Measurements from ENCODE around the gene ALK.

Gene ALK

DNA sequence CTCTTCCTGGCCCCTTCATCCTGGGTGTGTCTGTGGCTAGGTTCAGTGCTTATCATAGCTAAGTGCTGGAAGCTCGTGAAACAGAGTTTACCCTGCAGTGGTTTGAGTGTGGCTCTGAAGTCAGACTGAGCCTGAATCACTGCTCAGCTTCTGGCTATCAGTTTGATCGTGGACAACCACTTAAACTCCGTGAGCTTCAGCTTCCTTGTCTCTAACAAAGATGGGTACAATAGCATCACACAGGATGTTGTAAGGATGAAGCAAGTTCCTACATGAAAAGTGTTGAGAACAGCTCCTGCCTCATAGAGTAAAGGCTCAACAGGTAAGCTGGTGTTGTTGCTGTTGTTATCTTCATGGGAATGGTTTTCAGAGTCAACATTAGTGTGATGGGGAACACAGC is 595.8 kb downstream of the ALK start:
- Histone ChIP-seq H3K27me3 (ENCODE audit: low read depth, low read length) (peaks cover 41% of the 10 kb centered on the region), H3K4me3 (ENCODE audit: low read length) (no peak overlapping the region), H3K9me3 (ENCODE audit: insufficient read depth, low read length) (no peaks in the 10 kb centered on the region), H3K4me2 (ENCODE audit: low read length) (no peak overlapping the region), H3K27ac (ENCODE audit: low read length) (no peak overlapping the region), H2AFZ (ENCODE audit: low read depth, low read length) (no peak overlapping the region), H3K4me1 (ENCODE audit: low read length) (no peaks in the 10 kb centered on the region), H3K79me2 (ENCODE audit: low read length) (no peaks in the 10 kb centered on the region), H4K20me1 (ENCODE audit: insufficient read depth, low read length) (no peaks in the 10 kb centered on the region), H3K36me3 (replicated peaks; ENCODE audit: low read depth, low read length) (no peaks in the 10 kb centered on the region), H3K9ac (ENCODE audit: low read length) (no peak overlapping the region)
- TF ChIP-seq EZH2phosphoT487 (IDR thresholded peaks at IDR 0.05; ENCODE audit: low read depth): no peak
- TF ChIP-seq, protein P1, sequence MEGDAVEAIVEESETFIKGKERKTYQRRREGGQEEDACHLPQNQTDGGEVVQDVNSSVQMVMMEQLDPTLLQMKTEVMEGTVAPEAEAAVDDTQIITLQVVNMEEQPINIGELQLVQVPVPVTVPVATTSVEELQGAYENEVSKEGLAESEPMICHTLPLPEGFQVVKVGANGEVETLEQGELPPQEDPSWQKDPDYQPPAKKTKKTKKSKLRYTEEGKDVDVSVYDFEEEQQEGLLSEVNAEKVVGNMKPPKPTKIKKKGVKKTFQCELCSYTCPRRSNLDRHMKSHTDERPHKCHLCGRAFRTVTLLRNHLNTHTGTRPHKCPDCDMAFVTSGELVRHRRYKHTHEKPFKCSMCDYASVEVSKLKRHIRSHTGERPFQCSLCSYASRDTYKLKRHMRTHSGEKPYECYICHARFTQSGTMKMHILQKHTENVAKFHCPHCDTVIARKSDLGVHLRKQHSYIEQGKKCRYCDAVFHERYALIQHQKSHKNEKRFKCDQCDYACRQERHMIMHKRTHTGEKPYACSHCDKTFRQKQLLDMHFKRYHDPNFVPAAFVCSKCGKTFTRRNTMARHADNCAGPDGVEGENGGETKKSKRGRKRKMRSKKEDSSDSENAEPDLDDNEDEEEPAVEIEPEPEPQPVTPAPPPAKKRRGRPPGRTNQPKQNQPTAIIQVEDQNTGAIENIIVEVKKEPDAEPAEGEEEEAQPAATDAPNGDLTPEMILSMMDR (IDR thresholded peaks at IDR 0.05; ENCODE audit: low read depth, low read length): no peak

DNA sequence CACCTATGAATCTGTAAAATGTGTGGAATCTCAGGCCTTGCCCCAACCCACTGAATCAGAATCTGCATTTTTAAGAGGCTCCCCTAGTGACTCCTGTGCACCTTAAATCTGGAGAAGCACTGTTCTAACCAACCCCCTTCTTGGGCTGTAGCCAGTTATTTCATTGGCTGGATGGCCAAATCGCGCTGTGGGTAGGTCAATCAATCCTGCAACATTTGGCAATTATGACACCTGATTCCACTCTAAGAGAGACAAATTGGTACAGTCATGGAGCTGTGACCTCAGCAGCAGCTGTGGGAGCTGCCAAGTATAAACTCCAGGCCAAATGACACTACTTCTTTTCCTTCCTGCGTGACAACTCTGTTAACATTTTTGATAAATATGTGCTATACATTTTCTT is 597.4 kb downstream of the ALK start:
- Histone ChIP-seq H3K4me3 (ENCODE audit: low read length) (no peak overlapping the region), H3K27me3 (ENCODE audit: low read depth, low read length) (peaks cover 57% of the 10 kb centered on the region), H3K9ac (ENCODE audit: low read length) (no peak overlapping the region), H3K4me2 (ENCODE audit: low read length) (no peak overlapping the region), H3K9me3 (ENCODE audit: insufficient read depth, low read length) (no peaks in the 10 kb centered on the region), H3K27ac (ENCODE audit: low read length) (no peak overlapping the region), H3K36me3 (replicated peaks; ENCODE audit: low read depth, low read length) (no peaks in the 10 kb centered on the region), H2AFZ (ENCODE audit: low read depth, low read length) (no peak overlapping the region), H3K4me1 (ENCODE audit: low read length) (no peaks in the 10 kb centered on the region), H4K20me1 (ENCODE audit: insufficient read depth, low read length) (no peaks in the 10 kb centered on the region), H3K79me2 (ENCODE audit: low read length) (no peaks in the 10 kb centered on the region)
- TF ChIP-seq, protein P1 (IDR thresholded peaks at IDR 0.05; ENCODE audit: low read depth, low read length): no peak
- no peak for TF ChIP-seq EZH2phosphoT487 (IDR thresholded peaks at IDR 0.05; ENCODE audit: low read depth)

DNA sequence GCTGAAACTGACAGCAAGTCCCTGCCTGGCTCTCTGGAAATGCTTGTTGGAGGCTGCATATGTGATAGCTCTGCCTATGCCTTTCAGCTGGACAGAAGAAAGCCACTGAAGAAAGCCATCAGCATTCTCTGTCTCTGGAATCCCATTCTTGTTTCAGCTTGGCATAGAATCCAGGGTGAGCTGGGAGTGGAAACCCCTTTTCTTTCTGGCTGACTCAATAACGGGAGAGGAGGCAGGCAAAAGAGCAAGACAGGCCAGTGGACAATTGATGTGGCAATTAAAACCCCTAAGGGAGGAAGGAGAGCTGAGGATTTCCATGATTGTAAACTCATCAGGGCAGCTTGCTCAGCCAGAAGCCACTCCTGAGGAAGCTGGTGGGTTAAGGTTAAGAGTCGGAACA is 598.1 kb downstream of the ALK start:
- H3K27me3 ChIP-seq (ENCODE audit: low read depth, low read length): peaks cover 59% of the 10 kb centered on the region
- H3K36me3 ChIP-seq (replicated peaks; ENCODE audit: low read depth, low read length): no peaks in the 10 kb centered on the region
- TF ChIP-seq, protein P1 (IDR thresholded peaks at IDR 0.05; ENCODE audit: low read depth, low read length): no peak
- no peak for TF ChIP-seq EZH2phosphoT487 (IDR thresholded peaks at IDR 0.05; ENCODE audit: low read depth)
- no peak overlapping the region for H3K27ac ChIP-seq (ENCODE audit: low read length)
- H3K4me2 ChIP-seq (ENCODE audit: low read length): no peak overlapping the region
- no peak overlapping the region for H3K4me3 ChIP-seq (ENCODE audit: low read length)
- H3K4me1 ChIP-seq (ENCODE audit: low read length): no peaks in the 10 kb centered on the region
- H3K79me2 ChIP-seq (ENCODE audit: low read length): no peaks in the 10 kb centered on the region
- no peaks in the 10 kb centered on the region for H4K20me1 ChIP-seq (ENCODE audit: insufficient read depth, low read length)
- H2AFZ ChIP-seq (ENCODE audit: low read depth, low read length): no peak overlapping the region
- H3K9me3 ChIP-seq (ENCODE audit: insufficient read depth, low read length): no peaks in the 10 kb centered on the region
- H3K9ac ChIP-seq (ENCODE audit: low read length): no peak overlapping the region

DNA sequence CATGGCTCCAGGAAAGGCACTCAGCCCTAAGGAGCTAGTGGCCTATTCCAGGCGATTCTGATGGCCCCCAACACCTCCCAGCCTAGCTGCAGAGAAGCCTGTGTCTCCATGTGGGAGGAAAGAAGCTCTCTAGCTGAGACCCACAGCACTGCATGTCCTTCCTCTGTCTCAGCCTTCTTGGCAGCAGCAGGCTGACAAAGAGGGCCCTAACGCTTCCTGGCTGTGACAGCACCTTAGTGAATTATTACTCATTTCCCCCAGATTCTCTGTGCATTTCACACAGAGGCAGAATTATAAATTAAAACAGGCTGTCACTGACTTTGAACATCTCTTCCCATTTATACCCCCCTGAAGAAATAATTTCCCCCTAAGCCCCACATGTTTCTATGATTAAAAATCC is 599.4 kb downstream of the ALK start:
- no peaks in the 10 kb centered on the region for H3K9me3 ChIP-seq (ENCODE audit: insufficient read depth, low read length)
- H3K4me3 ChIP-seq (ENCODE audit: low read length): no peak overlapping the region
- H3K27ac ChIP-seq (ENCODE audit: low read length): no peak overlapping the region

More for the DNA sequence above, 599.4 kb downstream of the ALK start:
- no peaks in the 10 kb centered on the region for H4K20me1 ChIP-seq (ENCODE audit: insufficient read depth, low read length)
- peaks cover 62% of the 10 kb centered on the region for H3K27me3 ChIP-seq (ENCODE audit: low read depth, low read length)
- peaks cover 8% of the 10 kb centered on the region for H3K4me1 ChIP-seq (ENCODE audit: low read length)
- no peak overlapping the region for H3K4me2 ChIP-seq (ENCODE audit: low read length)
- TF ChIP-seq, protein P1 (IDR thresholded peaks at IDR 0.05; ENCODE audit: low read depth, low read length): no peak
- no peak for TF ChIP-seq EZH2phosphoT487 (IDR thresholded peaks at IDR 0.05; ENCODE audit: low read depth)
- no peaks in the 10 kb centered on the region for H3K36me3 ChIP-seq (replicated peaks; ENCODE audit: low read depth, low read length)
- H3K9ac ChIP-seq (ENCODE audit: low read length): no peak overlapping the region
- H3K79me2 ChIP-seq (ENCODE audit: low read length): no peaks in the 10 kb centered on the region
- H2AFZ ChIP-seq (ENCODE audit: low read depth, low read length): no peak overlapping the region
